WTC11 (cell line): ENCODE results near the gene CCDC158. TPM values are rescaled to one million over a fixed set of nuclear protein-coding genes. Genes with fewer than 3 reads are reported as not detected.

ENCODE experiments used
- ATAC-seq: fragments of 200-7000 bp; cut with Tn5 transposase; 2 replicates; pipeline ENCODE4 v1.10.0; 2021; ENCODE audit warnings: mild to moderate bottlenecking, moderate library complexity
- CTCF ChIA-PET: fragments of 300-600 bp; sonication (Branson Sonifier 250); formaldehyde crosslinking; loops from one replicate; lab custom pipeline; 2021; ENCODE audit warnings: antibody characterized with exemption; lab: Charles Lee
- POLR2A ChIA-PET: fragments of 350-600 bp; sonication (Branson Sonifier 250); formaldehyde crosslinking; loops from one replicate; lab custom pipeline; 2021; ENCODE audit warnings: antibody characterized with exemption; lab: Charles Lee
- DNase-seq: peaks from one replicate; pipeline ENCODE4 v3.0.0; 2021; ENCODE audit warnings: low spot score
- H3K27ac Mint-ChIP-seq: 2 replicates; pipeline ENCODE4 v1.8.0; 2021; ENCODE audit warnings: mixed read lengths
- H3K27me3 Mint-ChIP-seq: 2 replicates; pipeline ENCODE4 v1.8.0; 2021; ENCODE audit warnings: low read depth, mild to moderate bottlenecking, moderate library complexity, mixed read lengths
- H3K36me3 Mint-ChIP-seq: 2 replicates; pipeline ENCODE4 v1.8.0; 2021; ENCODE audit warnings: mixed read lengths
- H3K4me1 Mint-ChIP-seq: 2 replicates; pipeline ENCODE4 v1.8.0; 2022; ENCODE audit warnings: mixed read lengths
- H3K4me3 Mint-ChIP-seq: 2 replicates; pipeline ENCODE4 v1.8.0; 2021; ENCODE audit warnings: mild to moderate bottlenecking, moderate library complexity, mixed read lengths
- H3K9me3 Mint-ChIP-seq: 2 replicates; pipeline ENCODE4 v1.8.0; 2021; ENCODE audit warnings: mixed read lengths
- CREB1 ChIP-seq: sonication (generic); formaldehyde crosslinking; IDR thresholded peaks from 2 replicates; pipeline ENCODE4 v1.8.0; 2023; ENCODE audit warnings: mild to moderate bottlenecking, missing genetic modification reagents
- ESRRA ChIP-seq: sonication (generic); formaldehyde crosslinking; IDR thresholded peaks from 2 replicates; pipeline ENCODE4 v1.8.1; 2022; ENCODE audit warnings: mild to moderate bottlenecking, missing genetic modification reagents, borderline replicate concordance
- ETV6 ChIP-seq: sonication (generic); formaldehyde crosslinking; IDR thresholded peaks from 2 replicates; pipeline ENCODE4 v1.8.1; 2022; ENCODE audit warnings: mild to moderate bottlenecking, missing genetic modification reagents
- FOXK1 ChIP-seq: sonication (generic); formaldehyde crosslinking; IDR thresholded peaks from 2 replicates; pipeline ENCODE4 v1.8.0; 2022; ENCODE audit warnings: mild to moderate bottlenecking, moderate library complexity, missing genetic modification reagents
- FOXP1 ChIP-seq: sonication (generic); formaldehyde crosslinking; IDR thresholded peaks from 2 replicates; pipeline ENCODE4 v1.8.0; 2022; ENCODE audit warnings: missing genetic modification reagents, mild to moderate bottlenecking, moderate library complexity, borderline replicate concordance
- KAT7 ChIP-seq: sonication (generic); formaldehyde crosslinking; IDR thresholded peaks from 2 replicates; pipeline ENCODE4 v1.8.1; 2023; ENCODE audit warnings: missing genetic modification reagents, mild to moderate bottlenecking, borderline replicate concordance
- NFE2L1 ChIP-seq: sonication (generic); formaldehyde crosslinking; IDR thresholded peaks from 2 replicates; pipeline ENCODE4 v1.8.1; 2023; ENCODE audit warnings: missing genetic modification reagents
- NR1H2 ChIP-seq: sonication (generic); formaldehyde crosslinking; IDR thresholded peaks from 2 replicates; pipeline ENCODE4 v1.9.0; 2021; ENCODE audit warnings: mild to moderate bottlenecking, moderate library complexity, missing genetic modification reagents
- TCF7 ChIP-seq: sonication (generic); formaldehyde crosslinking; IDR thresholded peaks from 2 replicates; pipeline ENCODE4 v1.8.0; 2022; ENCODE audit warnings: mild to moderate bottlenecking, low read depth, missing genetic modification reagents, moderate library complexity
- ZNF317 ChIP-seq: sonication (generic); formaldehyde crosslinking; IDR thresholded peaks from 2 replicates; pipeline ENCODE4 v1.8.1; 2023; ENCODE audit warnings: low read depth, mild to moderate bottlenecking, moderate library complexity, missing genetic modification reagents, borderline replicate concordance
- ZNF423 ChIP-seq: fragments of 250-450 bp; sonication (Bioruptor Pico); IDR thresholded peaks from 2 replicates; pipeline ENCODE4 v2.1.2; 2022; ENCODE audit warnings: mild to moderate bottlenecking, moderate library complexity
- ZNF671 ChIP-seq: fragments of 250-450 bp; sonication (Bioruptor Pico); IDR thresholded peaks from 2 replicates; pipeline ENCODE4 v1.8.0; 2021; ENCODE audit warnings: mild to moderate bottlenecking
- total RNA-seq: library from RNA; stranded (reverse); gene quantifications from 3 replicates; pipeline ENCODE4 v1.2.3, GENCODE V29; 2021
- TF ChIP-seq, protein P1 (sequence below): sonication (generic); formaldehyde crosslinking; IDR thresholded peaks from 2 replicates; pipeline ENCODE4 v1.8.0; 2023; ENCODE audit warnings: mild to moderate bottlenecking, missing genetic modification reagents
- TF ChIP-seq, protein P2 (sequence below): sonication (generic); formaldehyde crosslinking; IDR thresholded peaks from 2 replicates; pipeline ENCODE4 v1.8.1; 2023; ENCODE audit warnings: mild to moderate bottlenecking, missing genetic modification reagents
- TF ChIP-seq, protein P3 (sequence below): sonication (generic); formaldehyde crosslinking; IDR thresholded peaks from 2 replicates; pipeline ENCODE4 v1.8.1; 2022; ENCODE audit warnings: low read depth, mild to moderate bottlenecking, moderate library complexity, missing genetic modification reagents, borderline replicate concordance
- TF ChIP-seq, protein P4 (sequence below): sonication (generic); formaldehyde crosslinking; IDR thresholded peaks from 2 replicates; pipeline ENCODE4 v1.8.0; 2022; ENCODE audit warnings: mild to moderate bottlenecking, missing genetic modification reagents
- TF ChIP-seq, protein P5 (sequence below): sonication (generic); formaldehyde crosslinking; IDR thresholded peaks from 2 replicates; pipeline ENCODE4 v1.8.1; 2022; ENCODE audit warnings: low read depth, missing genetic modification reagents, borderline replicate concordance
- TF ChIP-seq, protein P6 (sequence below): fragments of 250-450 bp; sonication (Bioruptor Pico); IDR thresholded peaks from 2 replicates; pipeline ENCODE4 v1.9.0; 2021; ENCODE audit warnings: mild to moderate bottlenecking
- TF ChIP-seq, protein P7 (sequence below): fragments of 250-450 bp; sonication (Bioruptor Pico); IDR thresholded peaks from 2 replicates; pipeline ENCODE4 v2.1.2; 2022; ENCODE audit warnings: mild to moderate bottlenecking, moderate library complexity

CCDC158 gene
- total RNA-seq, 1 experiment from 2014 or later: 0.15 TPM

DNA sequence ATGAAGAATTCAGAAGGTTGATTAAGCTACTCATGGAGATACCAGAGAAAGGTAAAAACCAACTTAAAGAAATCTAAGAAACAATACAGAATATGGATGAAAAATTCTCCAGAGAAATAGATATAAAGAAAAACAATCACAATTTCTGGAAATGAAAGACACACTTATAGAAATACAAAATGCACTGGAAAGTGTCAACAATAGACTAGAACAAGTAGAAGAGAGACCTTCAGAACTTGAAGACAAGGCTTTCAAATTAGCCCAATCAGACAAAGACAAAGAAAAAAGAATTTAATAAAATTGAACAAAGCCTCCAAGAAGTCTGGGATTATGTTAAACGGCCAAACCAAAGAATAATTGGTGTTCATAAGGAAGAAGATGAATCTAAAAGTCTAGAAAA, 104.8 kb downstream of the CCDC158 start:
- POLR2A ChIA-PET: interaction anchor here (0.6 kb wide), 1 partner anchor 604 kb away, joined by 3 read pairs; no protein-coding TSS in a partner anchor
- TF ChIP-seq NFE2L1: no peak
- TF ChIP-seq, protein P1, sequence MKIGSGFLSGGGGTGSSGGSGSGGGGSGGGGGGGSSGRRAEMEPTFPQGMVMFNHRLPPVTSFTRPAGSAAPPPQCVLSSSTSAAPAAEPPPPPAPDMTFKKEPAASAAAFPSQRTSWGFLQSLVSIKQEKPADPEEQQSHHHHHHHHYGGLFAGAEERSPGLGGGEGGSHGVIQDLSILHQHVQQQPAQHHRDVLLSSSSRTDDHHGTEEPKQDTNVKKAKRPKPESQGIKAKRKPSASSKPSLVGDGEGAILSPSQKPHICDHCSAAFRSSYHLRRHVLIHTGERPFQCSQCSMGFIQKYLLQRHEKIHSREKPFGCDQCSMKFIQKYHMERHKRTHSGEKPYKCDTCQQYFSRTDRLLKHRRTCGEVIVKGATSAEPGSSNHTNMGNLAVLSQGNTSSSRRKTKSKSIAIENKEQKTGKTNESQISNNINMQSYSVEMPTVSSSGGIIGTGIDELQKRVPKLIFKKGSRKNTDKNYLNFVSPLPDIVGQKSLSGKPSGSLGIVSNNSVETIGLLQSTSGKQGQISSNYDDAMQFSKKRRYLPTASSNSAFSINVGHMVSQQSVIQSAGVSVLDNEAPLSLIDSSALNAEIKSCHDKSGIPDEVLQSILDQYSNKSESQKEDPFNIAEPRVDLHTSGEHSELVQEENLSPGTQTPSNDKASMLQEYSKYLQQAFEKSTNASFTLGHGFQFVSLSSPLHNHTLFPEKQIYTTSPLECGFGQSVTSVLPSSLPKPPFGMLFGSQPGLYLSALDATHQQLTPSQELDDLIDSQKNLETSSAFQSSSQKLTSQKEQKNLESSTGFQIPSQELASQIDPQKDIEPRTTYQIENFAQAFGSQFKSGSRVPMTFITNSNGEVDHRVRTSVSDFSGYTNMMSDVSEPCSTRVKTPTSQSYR (CRISPR knock-in tag): no peak
- TF ChIP-seq ZNF423: no peak
- TF ChIP-seq, protein P2, sequence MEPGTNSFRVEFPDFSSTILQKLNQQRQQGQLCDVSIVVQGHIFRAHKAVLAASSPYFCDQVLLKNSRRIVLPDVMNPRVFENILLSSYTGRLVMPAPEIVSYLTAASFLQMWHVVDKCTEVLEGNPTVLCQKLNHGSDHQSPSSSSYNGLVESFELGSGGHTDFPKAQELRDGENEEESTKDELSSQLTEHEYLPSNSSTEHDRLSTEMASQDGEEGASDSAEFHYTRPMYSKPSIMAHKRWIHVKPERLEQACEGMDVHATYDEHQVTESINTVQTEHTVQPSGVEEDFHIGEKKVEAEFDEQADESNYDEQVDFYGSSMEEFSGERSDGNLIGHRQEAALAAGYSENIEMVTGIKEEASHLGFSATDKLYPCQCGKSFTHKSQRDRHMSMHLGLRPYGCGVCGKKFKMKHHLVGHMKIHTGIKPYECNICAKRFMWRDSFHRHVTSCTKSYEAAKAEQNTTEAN (CRISPR knock-in tag): no peak
- no peak for TF ChIP-seq ZNF671 (CRISPR knock-in tag)
- no peak for TF ChIP-seq TCF7 (CRISPR knock-in tag)
- TF ChIP-seq, protein P3, sequence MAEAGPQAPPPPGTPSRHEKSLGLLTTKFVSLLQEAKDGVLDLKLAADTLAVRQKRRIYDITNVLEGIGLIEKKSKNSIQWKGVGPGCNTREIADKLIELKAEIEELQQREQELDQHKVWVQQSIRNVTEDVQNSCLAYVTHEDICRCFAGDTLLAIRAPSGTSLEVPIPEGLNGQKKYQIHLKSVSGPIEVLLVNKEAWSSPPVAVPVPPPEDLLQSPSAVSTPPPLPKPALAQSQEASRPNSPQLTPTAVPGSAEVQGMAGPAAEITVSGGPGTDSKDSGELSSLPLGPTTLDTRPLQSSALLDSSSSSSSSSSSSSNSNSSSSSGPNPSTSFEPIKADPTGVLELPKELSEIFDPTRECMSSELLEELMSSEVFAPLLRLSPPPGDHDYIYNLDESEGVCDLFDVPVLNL (CRISPR knock-in tag): no peak
- no peak for TF ChIP-seq FOXK1 (CRISPR knock-in tag)
- TF ChIP-seq ETV6: no peak
- TF ChIP-seq, protein P4, sequence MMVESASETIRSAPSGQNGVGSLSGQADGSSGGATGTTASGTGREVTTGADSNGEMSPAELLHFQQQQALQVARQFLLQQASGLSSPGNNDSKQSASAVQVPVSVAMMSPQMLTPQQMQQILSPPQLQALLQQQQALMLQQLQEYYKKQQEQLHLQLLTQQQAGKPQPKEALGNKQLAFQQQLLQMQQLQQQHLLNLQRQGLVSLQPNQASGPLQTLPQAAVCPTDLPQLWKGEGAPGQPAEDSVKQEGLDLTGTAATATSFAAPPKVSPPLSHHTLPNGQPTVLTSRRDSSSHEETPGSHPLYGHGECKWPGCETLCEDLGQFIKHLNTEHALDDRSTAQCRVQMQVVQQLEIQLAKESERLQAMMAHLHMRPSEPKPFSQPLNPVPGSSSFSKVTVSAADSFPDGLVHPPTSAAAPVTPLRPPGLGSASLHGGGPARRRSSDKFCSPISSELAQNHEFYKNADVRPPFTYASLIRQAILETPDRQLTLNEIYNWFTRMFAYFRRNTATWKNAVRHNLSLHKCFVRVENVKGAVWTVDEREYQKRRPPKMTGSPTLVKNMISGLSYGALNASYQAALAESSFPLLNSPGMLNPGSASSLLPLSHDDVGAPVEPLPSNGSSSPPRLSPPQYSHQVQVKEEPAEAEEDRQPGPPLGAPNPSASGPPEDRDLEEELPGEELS (CRISPR knock-in tag): no peak
- no peak for TF ChIP-seq FOXP1
- TF ChIP-seq, protein P5, sequence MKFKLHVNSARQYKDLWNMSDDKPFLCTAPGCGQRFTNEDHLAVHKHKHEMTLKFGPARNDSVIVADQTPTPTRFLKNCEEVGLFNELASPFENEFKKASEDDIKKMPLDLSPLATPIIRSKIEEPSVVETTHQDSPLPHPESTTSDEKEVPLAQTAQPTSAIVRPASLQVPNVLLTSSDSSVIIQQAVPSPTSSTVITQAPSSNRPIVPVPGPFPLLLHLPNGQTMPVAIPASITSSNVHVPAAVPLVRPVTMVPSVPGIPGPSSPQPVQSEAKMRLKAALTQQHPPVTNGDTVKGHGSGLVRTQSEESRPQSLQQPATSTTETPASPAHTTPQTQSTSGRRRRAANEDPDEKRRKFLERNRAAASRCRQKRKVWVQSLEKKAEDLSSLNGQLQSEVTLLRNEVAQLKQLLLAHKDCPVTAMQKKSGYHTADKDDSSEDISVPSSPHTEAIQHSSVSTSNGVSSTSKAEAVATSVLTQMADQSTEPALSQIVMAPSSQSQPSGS (CRISPR knock-in tag): no peak
- no peak for TF ChIP-seq KAT7 (CRISPR knock-in tag)
- TF ChIP-seq ZNF317 (CRISPR knock-in tag): no peak
- TF ChIP-seq ESRRA (CRISPR knock-in tag): no peak
- TF ChIP-seq, protein P6, sequence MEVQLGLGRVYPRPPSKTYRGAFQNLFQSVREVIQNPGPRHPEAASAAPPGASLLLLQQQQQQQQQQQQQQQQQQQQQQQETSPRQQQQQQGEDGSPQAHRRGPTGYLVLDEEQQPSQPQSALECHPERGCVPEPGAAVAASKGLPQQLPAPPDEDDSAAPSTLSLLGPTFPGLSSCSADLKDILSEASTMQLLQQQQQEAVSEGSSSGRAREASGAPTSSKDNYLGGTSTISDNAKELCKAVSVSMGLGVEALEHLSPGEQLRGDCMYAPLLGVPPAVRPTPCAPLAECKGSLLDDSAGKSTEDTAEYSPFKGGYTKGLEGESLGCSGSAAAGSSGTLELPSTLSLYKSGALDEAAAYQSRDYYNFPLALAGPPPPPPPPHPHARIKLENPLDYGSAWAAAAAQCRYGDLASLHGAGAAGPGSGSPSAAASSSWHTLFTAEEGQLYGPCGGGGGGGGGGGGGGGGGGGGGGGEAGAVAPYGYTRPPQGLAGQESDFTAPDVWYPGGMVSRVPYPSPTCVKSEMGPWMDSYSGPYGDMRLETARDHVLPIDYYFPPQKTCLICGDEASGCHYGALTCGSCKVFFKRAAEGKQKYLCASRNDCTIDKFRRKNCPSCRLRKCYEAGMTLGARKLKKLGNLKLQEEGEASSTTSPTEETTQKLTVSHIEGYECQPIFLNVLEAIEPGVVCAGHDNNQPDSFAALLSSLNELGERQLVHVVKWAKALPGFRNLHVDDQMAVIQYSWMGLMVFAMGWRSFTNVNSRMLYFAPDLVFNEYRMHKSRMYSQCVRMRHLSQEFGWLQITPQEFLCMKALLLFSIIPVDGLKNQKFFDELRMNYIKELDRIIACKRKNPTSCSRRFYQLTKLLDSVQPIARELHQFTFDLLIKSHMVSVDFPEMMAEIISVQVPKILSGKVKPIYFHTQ (CRISPR knock-in tag): no peak
- TF ChIP-seq NR1H2 (CRISPR knock-in tag): no peak
- TF ChIP-seq, protein P7, sequence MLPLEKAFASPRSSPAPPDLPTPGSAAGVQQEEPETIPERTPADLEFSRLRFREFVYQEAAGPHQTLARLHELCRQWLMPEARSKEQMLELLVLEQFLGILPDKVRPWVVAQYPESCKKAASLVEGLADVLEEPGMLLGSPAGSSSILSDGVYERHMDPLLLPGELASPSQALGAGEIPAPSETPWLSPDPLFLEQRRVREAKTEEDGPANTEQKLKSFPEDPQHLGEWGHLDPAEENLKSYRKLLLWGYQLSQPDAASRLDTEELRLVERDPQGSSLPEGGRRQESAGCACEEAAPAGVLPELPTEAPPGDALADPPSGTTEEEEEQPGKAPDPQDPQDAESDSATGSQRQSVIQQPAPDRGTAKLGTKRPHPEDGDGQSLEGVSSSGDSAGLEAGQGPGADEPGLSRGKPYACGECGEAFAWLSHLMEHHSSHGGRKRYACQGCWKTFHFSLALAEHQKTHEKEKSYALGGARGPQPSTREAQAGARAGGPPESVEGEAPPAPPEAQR: no peak
- TF ChIP-seq CREB1 (CRISPR knock-in tag): no peak
- TF ChIP-seq, all 79 proteins: peak for 0
- Mint-ChIP-seq H3K27ac (no peak overlapping the region), H3K4me1 (no peaks in the 10 kb centered on the region), H3K9me3 (peaks cover 45% of the 10 kb centered on the region), H3K36me3 (0 out of 2 replicates have a peak, but pooled peaks cover 3% of the 10 kb centered on the region), H3K4me3 (no peak overlapping the region), H3K27me3 (0 out of 2 replicates have a peak, but pooled peaks cover 5% of the 10 kb centered on the region)
- CTCF ChIA-PET: interaction anchor here (1.8 kb wide), 1 partner anchor 62 kb away, joined by 5 read pairs; no protein-coding TSS in a partner anchor
- DNase-seq: no peak
- no peak for ATAC-seq
